K562 (cell line): ENCODE results near the gene INHA. TPM values are rescaled to one million over a fixed set of nuclear protein-coding genes. Genes with fewer than 3 reads are reported as not detected.

Experiments
- MXI1 ChIP-seq: IDR thresholded peaks from 2 replicates; pipeline ENCODE4 v1.6.1; 2011; ENCODE audit warnings: low read depth, mild to moderate bottlenecking, improper control_type of control experiment, low read length
- NCOA2 ChIP-seq, 2 experiments: fragments of 450-650 bp; IDR thresholded peaks; 2 replicates each; pipeline ENCODE4 v1.6.1; 2018; ENCODE audit warnings: mild to moderate bottlenecking in 2 of 2, moderate library complexity in 1 of 2; ENCODE audit not compliant: partially characterized antibody in 2 of 2
- ZNF780A ChIP-seq: fragments of 250-450 bp; sonication (Bioruptor Pico); IDR thresholded peaks from 2 replicates; pipeline ENCODE4 v1.5.0; 2021; ENCODE audit warnings: mild to moderate bottlenecking
- polyA plus RNA-seq, 8 experiments: library from polyadenylated mRNA; depleted of rRNA in 4 of 8; stranded (reverse) in 5 of 8; unstranded in 3 of 8; fragments of >200 nt; fragmentation: Nextera tagmentation in 2 of 8; fragmentation: Illumina TruSeq in 1 of 8; extraction: Ambion mirVana in 2 of 8; extraction: Trizol in 1 of 8; gene quantifications; 2 replicates each; pipeline versions ENCODE4 v1.2.1 to v1.2.3, GENCODE V29; 2011 to 2014; ENCODE audit warnings: inconsistent platforms in 1 of 8, missing spikeins in 1 of 8
- total RNA-seq, 7 experiments: library from RNA; depleted of rRNA in 6 of 7; stranded (reverse); fragments of >200 nt in 6 of 7; fragmentation: Illumina TruSeq in 2 of 7; extraction: Trizol in 2 of 7; gene quantifications; 2 replicates each; pipeline versions ENCODE4 v1.2.1 to v1.2.3, GENCODE V29; 2011 to 2021; ENCODE audit warnings: low replicate concordance in 1 of 7
- TF ChIP-seq, protein P1 (sequence below), 2 experiments: fragments of 250-450 bp in 1 of 2; fragments of 450-650 bp in 1 of 2; sonication (Bioruptor Pico) in 1 of 2; IDR thresholded peaks; 2 replicates each; pipeline versions ENCODE4 v1.6.1 to v1.8.0; 2016 to 2021; ENCODE audit warnings: mild to moderate bottlenecking in 2 of 2, moderate library complexity in 2 of 2, missing compliant biosample characterization in 1 of 2, missing genetic modification characterization in 1 of 2
- TF ChIP-seq, protein P2 (sequence below): fragments of 450-650 bp; IDR thresholded peaks from 2 replicates; pipeline ENCODE4 v1.6.1; 2016; ENCODE audit warnings: missing biosample characterization, missing genetic modification characterization
- TF ChIP-seq, protein P3 (sequence below), 2 experiments: fragments of 450-650 bp; IDR thresholded peaks; 2 replicates each; pipeline ENCODE4 v1.6.1; 2018; ENCODE audit warnings: mild to moderate bottlenecking in 2 of 2, low read depth in 1 of 2; ENCODE audit not compliant: partially characterized antibody in 2 of 2
- TF ChIP-seq, protein P4 (sequence below): fragments of 450-650 bp; IDR thresholded peaks from 2 replicates; pipeline ENCODE4 v1.6.1; 2016; ENCODE audit warnings: mild to moderate bottlenecking, moderate library complexity

Gene INHA
- total and polyA plus RNA-seq, 9 of the 15 experiments (the other 6 are each of a cell fraction or from before 2014, with no cell fraction given): 0.07 to 1.9 (median 0.40) TPM

DNA sequence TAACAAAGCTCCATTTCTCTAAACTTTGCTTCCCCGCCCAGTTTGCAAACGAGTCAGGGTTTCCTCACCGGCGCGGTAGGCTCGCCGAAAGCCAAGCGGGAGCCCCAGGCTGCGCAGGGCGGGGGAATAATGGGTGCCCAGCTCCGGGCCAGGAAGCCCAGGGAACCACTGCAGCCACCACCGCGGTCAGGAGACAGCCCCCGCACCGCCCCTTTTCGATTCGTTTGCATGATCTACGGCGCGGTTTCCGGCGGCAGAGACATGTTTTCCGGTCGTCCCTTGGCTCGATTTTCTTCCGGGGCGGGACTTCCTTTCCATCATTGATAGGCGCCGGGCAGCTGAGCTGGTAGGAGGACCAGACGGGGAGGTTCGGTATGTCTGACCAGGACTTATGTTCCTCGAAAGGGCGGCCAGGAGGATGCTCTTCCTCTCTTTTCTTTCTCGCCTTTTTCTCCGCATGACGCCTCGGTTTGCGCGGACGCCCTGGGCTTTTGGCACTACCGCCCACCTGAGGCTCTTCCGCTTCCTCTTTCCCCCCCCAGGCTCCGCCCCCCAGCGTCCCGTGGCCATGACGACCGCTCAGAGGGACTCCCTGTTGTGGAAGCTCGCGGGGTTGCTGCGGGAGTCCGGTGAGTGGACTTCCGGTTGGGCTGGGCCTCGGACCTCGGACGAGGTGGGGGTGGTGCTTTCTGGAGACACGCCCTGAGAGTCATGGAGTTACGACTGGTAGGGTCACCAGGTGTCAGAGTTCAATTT lies 25.6 kb downstream of the INHA start, which contains the start of gene STK11IP (continued):
- TF ChIP-seq, protein P1, sequence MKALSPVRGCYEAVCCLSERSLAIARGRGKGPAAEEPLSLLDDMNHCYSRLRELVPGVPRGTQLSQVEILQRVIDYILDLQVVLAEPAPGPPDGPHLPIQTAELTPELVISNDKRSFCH (CRISPR knock-in tag; IDR thresholded peaks at IDR 0.05): no peak
- TF ChIP-seq, protein P1 (tag; IDR thresholded peaks at IDR 0.05): no peak
- TF ChIP-seq, protein P2, sequence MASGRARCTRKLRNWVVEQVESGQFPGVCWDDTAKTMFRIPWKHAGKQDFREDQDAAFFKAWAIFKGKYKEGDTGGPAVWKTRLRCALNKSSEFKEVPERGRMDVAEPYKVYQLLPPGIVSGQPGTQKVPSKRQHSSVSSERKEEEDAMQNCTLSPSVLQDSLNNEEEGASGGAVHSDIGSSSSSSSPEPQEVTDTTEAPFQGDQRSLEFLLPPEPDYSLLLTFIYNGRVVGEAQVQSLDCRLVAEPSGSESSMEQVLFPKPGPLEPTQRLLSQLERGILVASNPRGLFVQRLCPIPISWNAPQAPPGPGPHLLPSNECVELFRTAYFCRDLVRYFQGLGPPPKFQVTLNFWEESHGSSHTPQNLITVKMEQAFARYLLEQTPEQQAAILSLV (tag): no peak
- TF ChIP-seq, protein P3, sequence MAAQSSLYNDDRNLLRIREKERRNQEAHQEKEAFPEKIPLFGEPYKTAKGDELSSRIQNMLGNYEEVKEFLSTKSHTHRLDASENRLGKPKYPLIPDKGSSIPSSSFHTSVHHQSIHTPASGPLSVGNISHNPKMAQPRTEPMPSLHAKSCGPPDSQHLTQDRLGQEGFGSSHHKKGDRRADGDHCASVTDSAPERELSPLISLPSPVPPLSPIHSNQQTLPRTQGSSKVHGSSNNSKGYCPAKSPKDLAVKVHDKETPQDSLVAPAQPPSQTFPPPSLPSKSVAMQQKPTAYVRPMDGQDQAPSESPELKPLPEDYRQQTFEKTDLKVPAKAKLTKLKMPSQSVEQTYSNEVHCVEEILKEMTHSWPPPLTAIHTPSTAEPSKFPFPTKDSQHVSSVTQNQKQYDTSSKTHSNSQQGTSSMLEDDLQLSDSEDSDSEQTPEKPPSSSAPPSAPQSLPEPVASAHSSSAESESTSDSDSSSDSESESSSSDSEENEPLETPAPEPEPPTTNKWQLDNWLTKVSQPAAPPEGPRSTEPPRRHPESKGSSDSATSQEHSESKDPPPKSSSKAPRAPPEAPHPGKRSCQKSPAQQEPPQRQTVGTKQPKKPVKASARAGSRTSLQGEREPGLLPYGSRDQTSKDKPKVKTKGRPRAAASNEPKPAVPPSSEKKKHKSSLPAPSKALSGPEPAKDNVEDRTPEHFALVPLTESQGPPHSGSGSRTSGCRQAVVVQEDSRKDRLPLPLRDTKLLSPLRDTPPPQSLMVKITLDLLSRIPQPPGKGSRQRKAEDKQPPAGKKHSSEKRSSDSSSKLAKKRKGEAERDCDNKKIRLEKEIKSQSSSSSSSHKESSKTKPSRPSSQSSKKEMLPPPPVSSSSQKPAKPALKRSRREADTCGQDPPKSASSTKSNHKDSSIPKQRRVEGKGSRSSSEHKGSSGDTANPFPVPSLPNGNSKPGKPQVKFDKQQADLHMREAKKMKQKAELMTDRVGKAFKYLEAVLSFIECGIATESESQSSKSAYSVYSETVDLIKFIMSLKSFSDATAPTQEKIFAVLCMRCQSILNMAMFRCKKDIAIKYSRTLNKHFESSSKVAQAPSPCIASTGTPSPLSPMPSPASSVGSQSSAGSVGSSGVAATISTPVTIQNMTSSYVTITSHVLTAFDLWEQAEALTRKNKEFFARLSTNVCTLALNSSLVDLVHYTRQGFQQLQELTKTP (IDR thresholded peaks at IDR 0.05; ENCODE audit: low read depth in 1 of 2, partially characterized antibody in 2 of 2): no peak
- TF ChIP-seq, protein P4, sequence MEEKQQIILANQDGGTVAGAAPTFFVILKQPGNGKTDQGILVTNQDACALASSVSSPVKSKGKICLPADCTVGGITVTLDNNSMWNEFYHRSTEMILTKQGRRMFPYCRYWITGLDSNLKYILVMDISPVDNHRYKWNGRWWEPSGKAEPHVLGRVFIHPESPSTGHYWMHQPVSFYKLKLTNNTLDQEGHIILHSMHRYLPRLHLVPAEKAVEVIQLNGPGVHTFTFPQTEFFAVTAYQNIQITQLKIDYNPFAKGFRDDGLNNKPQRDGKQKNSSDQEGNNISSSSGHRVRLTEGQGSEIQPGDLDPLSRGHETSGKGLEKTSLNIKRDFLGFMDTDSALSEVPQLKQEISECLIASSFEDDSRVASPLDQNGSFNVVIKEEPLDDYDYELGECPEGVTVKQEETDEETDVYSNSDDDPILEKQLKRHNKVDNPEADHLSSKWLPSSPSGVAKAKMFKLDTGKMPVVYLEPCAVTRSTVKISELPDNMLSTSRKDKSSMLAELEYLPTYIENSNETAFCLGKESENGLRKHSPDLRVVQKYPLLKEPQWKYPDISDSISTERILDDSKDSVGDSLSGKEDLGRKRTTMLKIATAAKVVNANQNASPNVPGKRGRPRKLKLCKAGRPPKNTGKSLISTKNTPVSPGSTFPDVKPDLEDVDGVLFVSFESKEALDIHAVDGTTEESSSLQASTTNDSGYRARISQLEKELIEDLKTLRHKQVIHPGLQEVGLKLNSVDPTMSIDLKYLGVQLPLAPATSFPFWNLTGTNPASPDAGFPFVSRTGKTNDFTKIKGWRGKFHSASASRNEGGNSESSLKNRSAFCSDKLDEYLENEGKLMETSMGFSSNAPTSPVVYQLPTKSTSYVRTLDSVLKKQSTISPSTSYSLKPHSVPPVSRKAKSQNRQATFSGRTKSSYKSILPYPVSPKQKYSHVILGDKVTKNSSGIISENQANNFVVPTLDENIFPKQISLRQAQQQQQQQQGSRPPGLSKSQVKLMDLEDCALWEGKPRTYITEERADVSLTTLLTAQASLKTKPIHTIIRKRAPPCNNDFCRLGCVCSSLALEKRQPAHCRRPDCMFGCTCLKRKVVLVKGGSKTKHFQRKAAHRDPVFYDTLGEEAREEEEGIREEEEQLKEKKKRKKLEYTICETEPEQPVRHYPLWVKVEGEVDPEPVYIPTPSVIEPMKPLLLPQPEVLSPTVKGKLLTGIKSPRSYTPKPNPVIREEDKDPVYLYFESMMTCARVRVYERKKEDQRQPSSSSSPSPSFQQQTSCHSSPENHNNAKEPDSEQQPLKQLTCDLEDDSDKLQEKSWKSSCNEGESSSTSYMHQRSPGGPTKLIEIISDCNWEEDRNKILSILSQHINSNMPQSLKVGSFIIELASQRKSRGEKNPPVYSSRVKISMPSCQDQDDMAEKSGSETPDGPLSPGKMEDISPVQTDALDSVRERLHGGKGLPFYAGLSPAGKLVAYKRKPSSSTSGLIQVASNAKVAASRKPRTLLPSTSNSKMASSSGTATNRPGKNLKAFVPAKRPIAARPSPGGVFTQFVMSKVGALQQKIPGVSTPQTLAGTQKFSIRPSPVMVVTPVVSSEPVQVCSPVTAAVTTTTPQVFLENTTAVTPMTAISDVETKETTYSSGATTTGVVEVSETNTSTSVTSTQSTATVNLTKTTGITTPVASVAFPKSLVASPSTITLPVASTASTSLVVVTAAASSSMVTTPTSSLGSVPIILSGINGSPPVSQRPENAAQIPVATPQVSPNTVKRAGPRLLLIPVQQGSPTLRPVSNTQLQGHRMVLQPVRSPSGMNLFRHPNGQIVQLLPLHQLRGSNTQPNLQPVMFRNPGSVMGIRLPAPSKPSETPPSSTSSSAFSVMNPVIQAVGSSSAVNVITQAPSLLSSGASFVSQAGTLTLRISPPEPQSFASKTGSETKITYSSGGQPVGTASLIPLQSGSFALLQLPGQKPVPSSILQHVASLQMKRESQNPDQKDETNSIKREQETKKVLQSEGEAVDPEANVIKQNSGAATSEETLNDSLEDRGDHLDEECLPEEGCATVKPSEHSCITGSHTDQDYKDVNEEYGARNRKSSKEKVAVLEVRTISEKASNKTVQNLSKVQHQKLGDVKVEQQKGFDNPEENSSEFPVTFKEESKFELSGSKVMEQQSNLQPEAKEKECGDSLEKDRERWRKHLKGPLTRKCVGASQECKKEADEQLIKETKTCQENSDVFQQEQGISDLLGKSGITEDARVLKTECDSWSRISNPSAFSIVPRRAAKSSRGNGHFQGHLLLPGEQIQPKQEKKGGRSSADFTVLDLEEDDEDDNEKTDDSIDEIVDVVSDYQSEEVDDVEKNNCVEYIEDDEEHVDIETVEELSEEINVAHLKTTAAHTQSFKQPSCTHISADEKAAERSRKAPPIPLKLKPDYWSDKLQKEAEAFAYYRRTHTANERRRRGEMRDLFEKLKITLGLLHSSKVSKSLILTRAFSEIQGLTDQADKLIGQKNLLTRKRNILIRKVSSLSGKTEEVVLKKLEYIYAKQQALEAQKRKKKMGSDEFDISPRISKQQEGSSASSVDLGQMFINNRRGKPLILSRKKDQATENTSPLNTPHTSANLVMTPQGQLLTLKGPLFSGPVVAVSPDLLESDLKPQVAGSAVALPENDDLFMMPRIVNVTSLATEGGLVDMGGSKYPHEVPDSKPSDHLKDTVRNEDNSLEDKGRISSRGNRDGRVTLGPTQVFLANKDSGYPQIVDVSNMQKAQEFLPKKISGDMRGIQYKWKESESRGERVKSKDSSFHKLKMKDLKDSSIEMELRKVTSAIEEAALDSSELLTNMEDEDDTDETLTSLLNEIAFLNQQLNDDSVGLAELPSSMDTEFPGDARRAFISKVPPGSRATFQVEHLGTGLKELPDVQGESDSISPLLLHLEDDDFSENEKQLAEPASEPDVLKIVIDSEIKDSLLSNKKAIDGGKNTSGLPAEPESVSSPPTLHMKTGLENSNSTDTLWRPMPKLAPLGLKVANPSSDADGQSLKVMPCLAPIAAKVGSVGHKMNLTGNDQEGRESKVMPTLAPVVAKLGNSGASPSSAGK: no peak
- TF ChIP-seq ZNF780A (CRISPR knock-in tag): no peak
- TF ChIP-seq NCOA2 (IDR thresholded peaks at IDR 0.05; ENCODE audit: partially characterized antibody in 2 of 2): no peak
- peak; percentile 90 for TF ChIP-seq MXI1
